Raji (cell line): Measurements from ENCODE around the gene AP3B2.

Source experiments
- POLR2A ChIP-seq: IDR thresholded peaks from 2 replicates; pipeline ENCODE4 v1.6.1; 2011; ENCODE audit warnings: low read depth, low read length, control low read depth; ENCODE audit not compliant: insufficient read depth

Gene AP3B2

GRCh38 chr15:82699726-82700125 lies 9.9 kb downstream of the AP3B2 start:
- TF ChIP-seq POLR2A, result no peak

GRCh38 chr15:82698711-82699345 lies 10.8 kb downstream of the AP3B2 start:
- no peak for TF ChIP-seq POLR2A

DNA sequence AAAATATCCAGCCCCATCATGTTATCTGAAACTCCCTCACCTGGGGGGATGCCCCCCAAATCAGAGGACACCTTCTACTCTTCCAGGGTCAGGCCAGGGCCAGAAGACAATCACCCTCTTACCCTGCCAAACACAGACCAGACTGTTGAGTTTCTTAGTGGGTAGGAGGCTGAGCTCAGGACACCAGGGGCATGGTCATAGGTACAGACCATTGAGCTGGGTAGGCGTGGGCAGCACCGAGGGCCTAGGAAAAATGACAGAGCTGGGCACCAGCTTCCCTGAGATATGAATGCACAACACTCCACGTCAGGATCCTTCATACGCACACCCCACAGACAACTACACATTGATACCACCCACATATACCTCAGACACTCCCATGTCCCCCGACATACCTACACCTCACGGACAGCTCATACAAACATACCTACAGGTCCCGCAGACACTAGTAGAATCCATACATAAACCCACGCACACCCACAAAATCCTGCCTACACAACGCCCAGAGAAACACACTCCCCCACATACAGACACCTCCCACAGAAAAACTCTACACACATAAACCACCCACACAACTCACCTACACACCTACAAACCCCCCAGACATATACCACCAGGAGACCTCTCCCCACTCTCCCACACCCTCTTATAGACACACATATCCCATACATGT lies 11.8 kb downstream of the AP3B2 start:
- no peak for TF ChIP-seq POLR2A

DNA sequence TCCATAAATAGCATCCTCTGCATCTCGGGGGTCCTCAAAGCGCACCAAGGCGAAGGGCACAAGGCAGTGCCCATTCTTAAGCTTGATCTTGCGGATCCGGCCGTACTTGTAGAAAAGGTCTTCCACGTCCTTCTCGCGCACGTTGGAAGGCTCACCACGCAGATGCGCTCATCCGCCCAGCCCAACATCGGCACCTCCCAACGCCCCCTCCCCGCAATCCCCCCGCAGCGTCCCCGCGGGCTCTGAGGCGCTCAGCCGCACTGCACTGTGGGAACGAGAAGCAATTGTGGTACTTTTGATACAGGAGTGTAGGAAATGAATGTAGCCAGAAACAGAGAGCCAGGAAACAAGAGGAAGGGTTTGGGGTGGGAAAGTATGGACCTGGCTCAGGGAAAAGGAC lies 17.5 kb downstream of the AP3B2 start:
- TF ChIP-seq POLR2A, result no peak

DNA sequence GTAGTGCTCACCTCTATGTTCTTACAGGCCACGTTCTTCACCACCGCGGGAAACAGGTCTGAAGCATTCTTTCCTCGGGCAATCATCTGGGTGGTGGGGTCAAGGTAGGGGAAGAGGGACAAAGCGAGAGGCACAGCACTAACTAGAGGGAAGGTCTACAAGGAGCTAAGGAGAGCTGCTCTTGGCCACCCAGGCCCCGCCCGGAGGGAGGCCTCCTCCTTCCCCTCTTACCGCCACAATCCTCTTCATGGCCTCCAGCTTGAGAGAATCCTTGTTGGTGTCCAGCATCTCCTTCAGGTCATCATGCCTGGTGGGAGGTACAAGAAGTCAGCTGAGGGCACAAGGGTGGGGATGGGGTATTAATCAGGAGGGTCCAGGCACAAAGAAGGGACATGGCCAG lies 20.5 kb downstream of the AP3B2 start:
- no peak for TF ChIP-seq POLR2A

DNA sequence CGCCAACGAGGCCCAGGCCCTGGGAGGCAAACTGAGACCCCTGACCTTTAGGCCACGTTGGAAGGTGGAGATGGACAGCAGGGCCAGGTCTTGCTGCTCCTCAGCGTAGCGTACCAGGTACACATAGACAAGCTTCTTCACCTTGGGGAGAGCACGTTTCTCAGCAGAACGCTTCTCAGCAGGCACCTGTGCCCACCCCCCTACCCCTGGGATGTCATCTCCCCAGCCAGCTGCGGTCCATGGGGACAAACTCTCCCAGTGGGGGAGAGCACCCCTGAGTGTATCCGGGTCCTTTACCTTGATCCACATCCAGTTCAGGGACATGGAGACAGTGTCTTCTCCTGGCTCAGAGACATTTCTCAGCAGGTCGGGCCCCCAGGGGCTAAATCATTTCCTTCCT lies 21.0 kb downstream of the AP3B2 start:
- TF ChIP-seq POLR2A, result no peak

DNA sequence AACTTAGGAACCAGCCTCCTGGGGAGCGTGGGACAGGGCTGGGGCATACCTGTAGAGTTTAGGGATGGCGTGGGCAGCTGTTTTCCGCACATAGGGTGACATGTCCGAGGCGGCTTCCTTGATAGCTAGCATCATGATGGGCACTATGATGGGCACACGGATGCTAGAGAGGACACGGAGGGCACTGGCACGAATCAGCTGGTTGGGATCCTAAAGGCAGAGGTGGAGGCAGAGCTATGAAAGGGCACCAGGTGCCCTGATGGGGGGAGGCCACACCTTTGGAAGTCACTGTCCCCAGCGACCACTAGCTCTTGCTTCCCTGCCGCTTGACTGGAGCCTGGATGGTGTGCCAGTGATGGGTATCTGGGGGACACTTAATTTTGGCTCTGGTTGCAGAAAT lies 28.3 kb downstream of the AP3B2 start:
- TF ChIP-seq POLR2A, result no peak

DNA sequence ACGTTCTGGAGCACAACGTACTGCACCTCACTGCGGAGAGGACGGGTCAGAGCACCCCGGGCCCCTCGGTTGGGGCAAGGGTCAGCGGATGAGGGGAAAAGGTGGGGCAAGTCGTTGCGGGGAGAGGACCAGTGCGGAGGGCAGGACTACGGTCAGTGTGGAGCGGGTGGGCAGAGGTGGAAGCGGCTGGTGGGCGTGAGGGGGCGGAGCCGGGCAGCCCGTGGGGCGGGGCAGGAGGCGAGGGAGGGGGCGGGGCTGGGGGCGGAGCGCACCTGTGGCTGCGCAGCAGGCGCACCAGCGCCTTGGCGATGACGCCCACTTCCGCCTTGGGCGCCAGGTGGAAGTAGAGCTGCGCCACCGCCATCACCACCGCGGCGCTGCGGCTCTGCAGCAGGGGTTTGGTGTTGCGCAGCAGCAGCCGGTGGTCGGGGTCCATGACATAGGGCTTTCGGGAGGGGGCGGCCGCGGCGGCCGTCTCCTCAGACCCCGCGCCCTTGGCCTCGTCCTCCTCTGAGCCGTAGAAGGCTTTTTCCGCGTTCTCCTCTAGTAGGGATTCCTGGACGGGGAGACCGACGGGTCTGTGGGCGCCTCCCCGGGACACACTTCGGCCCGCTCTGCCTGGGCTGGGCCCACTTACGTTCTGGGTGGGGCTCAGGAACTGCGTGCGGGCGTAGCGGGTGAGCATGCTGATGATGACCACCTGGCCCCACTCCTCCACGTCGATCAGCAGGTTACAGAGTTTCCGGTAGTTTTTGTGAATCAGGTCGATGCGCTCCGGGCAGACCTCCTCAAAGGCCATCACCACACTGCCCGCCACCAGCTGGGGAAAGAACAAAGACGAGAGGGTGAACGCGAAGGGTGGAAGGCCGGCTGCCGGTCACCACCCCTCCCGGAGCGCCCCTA lies 29.2 kb downstream of the AP3B2 start:
- TF ChIP-seq POLR2A, result no peak

DNA sequence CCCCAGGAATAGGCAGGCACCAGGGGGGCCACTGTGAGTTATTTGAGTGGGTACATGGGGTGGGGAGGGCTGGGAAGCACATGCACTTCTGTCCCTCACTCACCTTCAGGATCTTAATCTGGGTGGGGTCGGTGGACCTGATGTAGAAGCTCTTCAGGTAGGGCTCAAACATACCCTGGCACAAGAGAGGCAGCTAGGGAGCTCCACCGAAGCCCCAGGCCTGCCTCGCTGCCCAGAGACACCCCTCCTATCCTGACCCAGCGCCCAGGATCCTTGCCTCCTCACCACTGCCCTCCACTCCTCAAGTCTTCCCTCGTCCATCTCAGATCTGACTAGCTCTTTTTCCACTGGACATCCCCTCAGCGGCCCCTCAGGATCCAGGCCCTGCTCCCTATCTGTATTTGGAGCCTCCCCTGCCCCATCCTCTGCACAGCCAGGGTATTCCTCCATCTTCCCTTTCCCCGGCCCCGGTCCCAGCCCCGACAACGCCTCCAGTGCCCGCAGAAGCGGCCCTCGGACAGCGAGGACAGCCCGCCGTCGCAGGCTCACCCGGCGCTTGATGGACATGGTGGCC lies 30.0 kb downstream of the AP3B2 start:
- TF ChIP-seq POLR2A, result no peak

DNA sequence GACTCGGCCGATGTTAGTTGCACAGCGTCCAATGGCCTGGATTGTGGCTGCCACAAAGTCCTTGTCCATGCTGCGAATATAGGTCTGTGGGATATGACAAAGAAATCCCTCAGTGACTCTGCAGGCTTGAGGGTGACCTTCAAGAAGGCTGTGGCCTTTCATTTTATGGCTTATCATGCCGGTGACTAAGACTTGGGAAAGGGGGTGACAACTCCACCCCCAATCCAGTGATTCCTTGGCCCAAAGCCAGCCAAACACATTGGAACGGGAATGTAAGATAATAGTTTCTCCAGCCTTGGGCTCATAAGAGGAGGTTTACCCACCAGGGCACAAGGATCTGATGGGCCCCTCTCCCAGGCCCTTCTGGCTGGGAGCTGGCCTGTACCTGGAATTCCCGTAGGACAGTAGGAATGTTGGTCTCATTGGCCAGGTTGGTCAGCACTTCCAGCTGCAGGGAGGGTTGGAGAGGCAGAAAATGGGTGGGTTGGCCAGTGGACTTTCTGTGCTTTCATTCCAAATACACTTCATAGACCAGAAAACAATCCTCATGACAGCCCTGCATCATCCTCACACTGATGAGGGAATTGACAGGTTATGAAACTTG lies 31.9 kb downstream of the AP3B2 start:
- no peak for TF ChIP-seq POLR2A

DNA sequence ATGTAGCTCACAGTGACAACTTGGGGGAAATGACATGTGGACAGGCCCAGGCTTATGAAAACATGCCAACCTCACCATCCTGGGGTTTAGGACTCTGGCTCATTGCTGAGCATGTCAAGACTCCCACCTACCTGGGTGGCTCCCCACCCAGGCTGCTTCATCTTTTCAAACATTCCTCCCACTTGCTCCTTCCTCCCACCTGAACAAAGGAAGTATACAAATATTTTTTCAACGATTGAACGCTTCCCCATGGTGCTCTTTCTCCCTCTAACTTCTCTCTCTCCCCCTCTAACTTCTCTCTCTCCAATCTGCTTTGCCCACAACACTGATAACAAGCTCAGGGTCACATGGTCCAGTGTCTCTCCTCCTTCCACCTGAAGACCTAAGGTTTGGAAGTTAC lies 34.8 kb downstream of the AP3B2 start:
- TF ChIP-seq POLR2A, result no peak

- TF ChIP-seq POLR2A, result no peak
Measured at GRCh38 chr15:82670699-82671098, 39.0 kb downstream of the AP3B2 start.

DNA sequence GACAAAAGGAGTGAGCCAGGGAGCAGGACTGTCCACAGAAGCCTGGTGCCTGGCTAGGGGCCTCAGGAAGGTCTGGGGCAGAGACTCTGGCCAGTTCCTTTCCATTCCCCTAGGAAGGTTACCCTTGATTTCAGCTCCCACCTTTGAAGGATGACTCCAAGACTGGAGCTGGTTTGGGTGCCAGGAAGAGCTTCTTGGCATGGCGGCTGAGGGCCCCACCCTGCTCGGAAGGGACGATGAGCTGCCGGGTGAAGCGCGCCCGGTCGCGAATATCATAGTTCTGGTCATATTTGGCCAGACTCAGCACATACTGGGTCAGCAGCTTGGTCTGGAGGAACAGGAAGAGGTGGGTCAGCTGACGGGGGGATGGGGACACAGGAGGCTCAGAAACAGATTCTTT lies 43.1 kb downstream of the AP3B2 start:
- no peak for TF ChIP-seq POLR2A

DNA sequence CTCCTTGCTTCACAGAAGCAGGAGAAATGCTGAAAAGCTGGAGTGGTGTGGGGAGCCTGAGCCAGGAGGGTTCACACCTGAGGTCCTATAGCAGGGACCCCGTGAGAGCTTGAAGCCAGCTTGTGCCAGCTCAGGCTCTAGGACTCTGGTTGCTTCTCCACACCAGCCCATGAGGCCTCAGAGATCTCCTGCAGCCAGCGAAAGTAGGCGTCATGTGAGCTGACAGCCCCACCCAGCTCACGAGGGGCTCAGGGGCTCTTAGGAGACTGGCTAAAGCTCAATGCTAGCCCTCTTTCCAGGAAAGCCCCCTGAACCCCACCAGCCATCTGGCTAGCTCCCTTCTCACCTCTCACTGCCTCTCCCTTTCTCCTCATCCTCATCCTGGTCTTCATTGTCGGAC lies 45.7 kb downstream of the AP3B2 start:
- TF ChIP-seq POLR2A, result no peak

- TF ChIP-seq POLR2A, result no peak
Measured at GRCh38 chr15:82663186-82663600, 46.5 kb downstream of the AP3B2 start.
